Measurements from ENCODE around the gene HOXD8. TPM values are rescaled to one million over a fixed set of nuclear protein-coding genes. Genes with fewer than 3 reads are reported as not detected.
A peak's percentile ranks its signal among the peaks of the same experiment; 100 is the strongest.

The HOXD8 gene
- total and polyA plus RNA-seq, 9 of the 15 experiments (the other 6 are each of a cell fraction or from before 2014, with no cell fraction given) = 0.04 to 0.15 TPM; not detected in 7

DNA sequence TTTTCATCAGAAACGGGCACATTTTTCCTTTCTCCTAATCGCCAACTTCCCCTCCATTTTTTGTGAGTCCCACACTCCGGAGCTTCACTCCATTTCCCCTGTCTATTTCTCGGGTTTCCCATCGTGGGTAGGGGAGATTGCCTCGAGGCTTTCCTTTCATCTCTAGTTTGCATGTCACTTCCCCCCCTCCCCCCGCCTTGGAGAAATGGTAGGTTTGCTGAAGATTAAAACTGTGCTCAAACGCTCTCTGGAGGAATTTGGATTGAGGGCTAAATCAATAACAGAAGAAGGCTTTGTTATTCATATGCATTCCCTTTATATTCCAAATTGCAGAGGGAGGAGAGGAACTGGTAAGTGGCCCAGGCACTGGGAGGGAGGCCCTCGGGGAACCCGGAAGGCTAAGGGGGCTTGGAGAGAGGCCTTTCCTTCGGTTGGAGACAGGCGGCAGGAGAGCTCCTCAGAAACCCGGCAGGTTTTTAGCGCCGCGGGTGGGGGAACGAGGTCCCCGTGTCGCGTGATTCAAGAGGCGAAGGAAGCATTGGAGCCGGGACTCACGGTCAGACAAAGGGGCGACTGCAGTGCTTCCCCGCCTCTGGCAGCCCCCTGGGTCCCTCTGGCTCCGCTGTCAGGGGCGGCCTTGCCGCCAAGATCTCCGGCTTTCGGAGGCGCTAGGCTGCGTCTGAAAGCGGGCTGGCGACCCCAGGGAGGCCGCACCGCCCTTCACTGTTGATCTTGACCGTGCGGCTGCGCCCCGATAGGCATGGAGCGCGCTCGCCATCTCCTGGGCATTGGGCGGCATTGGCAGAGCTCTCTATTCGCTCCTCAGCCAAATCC is 32.3 kb upstream of the HOXD8 start (continued):
- TF ChIP-seq ZNF696 (CRISPR knock-in tag; conservative IDR thresholded peaks at IDR 0.05) (no peak), RBM17 (IDR thresholded peaks at IDR 0.05; ENCODE audit: borderline replicate concordance, low read depth, low read length) (no peak), ZNF384 (IDR thresholded peaks at IDR 0.05; ENCODE audit: low read depth, low read length) (no peak), SAFB2 (IDR thresholded peaks at IDR 0.05; ENCODE audit: borderline replicate concordance, low read depth, low read length, severe bottlenecking) (no peak), PTRF (tag; IDR thresholded peaks at IDR 0.05) (no peak), U2AF2 (optimal IDR thresholded peaks at IDR 0.05; ENCODE audit: low read depth, low read length) (no peak), SETDB1 (IDR thresholded peaks at IDR 0.05; ENCODE audit: low read length) (no peak), ZNF445 (CRISPR knock-in tag; IDR thresholded peaks at IDR 0.05; ENCODE audit: low read depth) (no peak), KDM5B (IDR thresholded peaks at IDR 0.05; ENCODE audit: insufficient replicate concordance, low read depth, low read length) (no peak), CREB1 (IDR thresholded peaks at IDR 0.05) (no peak), CREB1 (CRISPR knock-in tag; IDR thresholded peaks at IDR 0.05) (no peak), MAZ (CRISPR knock-in tag; conservative IDR thresholded peaks at IDR 0.05 in 1 of 2, IDR thresholded peaks at IDR 0.05 in 1 of 2) (peak in 1 of 2 experiments; percentile 18; a peak in 2 of 4 replicates), MCM3 (IDR thresholded peaks at IDR 0.05) (no peak), CBFA2T3 (IDR thresholded peaks at IDR 0.05) (no peak)
- TF ChIP-seq, protein P1, sequence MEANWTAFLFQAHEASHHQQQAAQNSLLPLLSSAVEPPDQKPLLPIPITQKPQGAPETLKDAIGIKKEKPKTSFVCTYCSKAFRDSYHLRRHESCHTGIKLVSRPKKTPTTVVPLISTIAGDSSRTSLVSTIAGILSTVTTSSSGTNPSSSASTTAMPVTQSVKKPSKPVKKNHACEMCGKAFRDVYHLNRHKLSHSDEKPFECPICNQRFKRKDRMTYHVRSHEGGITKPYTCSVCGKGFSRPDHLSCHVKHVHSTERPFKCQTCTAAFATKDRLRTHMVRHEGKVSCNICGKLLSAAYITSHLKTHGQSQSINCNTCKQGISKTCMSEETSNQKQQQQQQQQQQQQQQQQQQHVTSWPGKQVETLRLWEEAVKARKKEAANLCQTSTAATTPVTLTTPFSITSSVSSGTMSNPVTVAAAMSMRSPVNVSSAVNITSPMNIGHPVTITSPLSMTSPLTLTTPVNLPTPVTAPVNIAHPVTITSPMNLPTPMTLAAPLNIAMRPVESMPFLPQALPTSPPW (CRISPR knock-in tag; IDR thresholded peaks at IDR 0.05) = peak; percentile 40; the same call in 1 of the 2 replicates
- TF ChIP-seq, protein P2, sequence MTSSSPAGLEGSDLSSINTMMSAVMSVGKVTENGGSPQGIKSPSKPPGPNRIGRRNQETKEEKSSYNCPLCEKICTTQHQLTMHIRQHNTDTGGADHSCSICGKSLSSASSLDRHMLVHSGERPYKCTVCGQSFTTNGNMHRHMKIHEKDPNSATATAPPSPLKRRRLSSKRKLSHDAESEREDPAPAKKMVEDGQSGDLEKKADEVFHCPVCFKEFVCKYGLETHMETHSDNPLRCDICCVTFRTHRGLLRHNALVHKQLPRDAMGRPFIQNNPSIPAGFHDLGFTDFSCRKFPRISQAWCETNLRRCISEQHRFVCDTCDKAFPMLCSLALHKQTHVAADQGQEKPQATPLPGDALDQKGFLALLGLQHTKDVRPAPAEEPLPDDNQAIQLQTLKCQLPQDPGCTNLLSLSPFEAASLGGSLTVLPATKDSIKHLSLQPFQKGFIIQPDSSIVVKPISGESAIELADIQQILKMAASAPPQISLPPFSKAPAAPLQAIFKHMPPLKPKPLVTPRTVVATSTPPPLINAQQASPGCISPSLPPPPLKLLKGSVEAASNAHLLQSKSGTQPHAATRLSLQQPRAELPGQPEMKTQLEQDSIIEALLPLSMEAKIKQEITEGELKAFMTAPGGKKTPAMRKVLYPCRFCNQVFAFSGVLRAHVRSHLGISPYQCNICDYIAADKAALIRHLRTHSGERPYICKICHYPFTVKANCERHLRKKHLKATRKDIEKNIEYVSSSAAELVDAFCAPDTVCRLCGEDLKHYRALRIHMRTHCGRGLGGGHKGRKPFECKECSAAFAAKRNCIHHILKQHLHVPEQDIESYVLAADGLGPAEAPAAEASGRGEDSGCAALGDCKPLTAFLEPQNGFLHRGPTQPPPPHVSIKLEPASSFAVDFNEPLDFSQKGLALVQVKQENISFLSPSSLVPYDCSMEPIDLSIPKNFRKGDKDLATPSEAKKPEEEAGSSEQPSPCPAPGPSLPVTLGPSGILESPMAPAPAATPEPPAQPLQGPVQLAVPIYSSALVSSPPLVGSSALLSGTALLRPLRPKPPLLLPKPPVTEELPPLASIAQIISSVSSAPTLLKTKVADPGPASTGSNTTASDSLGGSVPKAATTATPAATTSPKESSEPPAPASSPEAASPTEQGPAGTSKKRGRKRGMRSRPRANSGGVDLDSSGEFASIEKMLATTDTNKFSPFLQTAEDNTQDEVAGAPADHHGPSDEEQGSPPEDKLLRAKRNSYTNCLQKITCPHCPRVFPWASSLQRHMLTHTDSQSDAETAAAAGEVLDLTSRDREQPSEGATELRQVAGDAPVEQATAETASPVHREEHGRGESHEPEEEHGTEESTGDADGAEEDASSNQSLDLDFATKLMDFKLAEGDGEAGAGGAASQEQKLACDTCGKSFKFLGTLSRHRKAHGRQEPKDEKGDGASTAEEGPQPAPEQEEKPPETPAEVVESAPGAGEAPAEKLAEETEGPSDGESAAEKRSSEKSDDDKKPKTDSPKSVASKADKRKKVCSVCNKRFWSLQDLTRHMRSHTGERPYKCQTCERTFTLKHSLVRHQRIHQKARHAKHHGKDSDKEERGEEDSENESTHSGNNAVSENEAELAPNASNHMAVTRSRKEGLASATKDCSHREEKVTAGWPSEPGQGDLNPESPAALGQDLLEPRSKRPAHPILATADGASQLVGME (CRISPR knock-in tag; IDR thresholded peaks at IDR 0.05) = no peak

All from K562 (cell line).